Adrenal gland (tissue), 12 donors: Measurements from ENCODE around the gene HEATR5B. TPM values are rescaled to one million over a fixed set of nuclear protein-coding genes. Genes with fewer than 3 reads are reported as not detected.

Experiments used
- DNase-seq, 7 donors: peaks; one replicate each; pipeline ENCODE4 v3.0.0-alpha.2; 2019 to 2020
- H3K27ac ChIP-seq, 5 donors: fragments of 200-600 bp; sonication (generic) in 4 of 5; 1 replicate in 3 of 5; 2 replicates in 2 of 5; pipeline versions ENCODE4 v1.5.1 to v1.8.0; 2016 to 2020; ENCODE audit warnings: mild to moderate bottlenecking in 1 of 5
- H3K27me3 ChIP-seq: fragments of 200-600 bp; 2 replicates; pipeline ENCODE4 v1.8.0; 2021
- H3K36me3 ChIP-seq, 2 donors: fragments of 200-600 bp; replicated peaks in 1 of 2; 1 replicate in 1 of 2; 2 replicates in 1 of 2; pipeline versions ENCODE4 v1.5.1 to v1.8.0; 2018 to 2022
- H3K4me1 ChIP-seq, 2 donors: fragments of 200-600 bp; replicated peaks in 1 of 2; 1 replicate in 1 of 2; 2 replicates in 1 of 2; pipeline versions ENCODE4 v1.5.1 to v1.8.0; 2018 to 2021
- H3K4me3 ChIP-seq, 4 donors: fragments of 200-600 bp; sonication (generic) in 3 of 4; one replicate each; pipeline ENCODE4 v1.5.1; 2016 to 2018
- H3K9me3 ChIP-seq, 3 donors: fragments of 200-600 bp; sonication (generic) in 1 of 3; replicated peaks in 1 of 3; 1 replicate in 2 of 3; 2 replicates in 1 of 3; pipeline versions ENCODE4 v1.5.1 to v1.8.0; 2016 to 2021
- CTCF ChIP-seq, 6 experiments: fragments of 450-650 bp in 4 of 6; fragments of 200-600 bp in 2 of 6; sonication (generic) in 1 of 6; IDR thresholded peaks; 1 replicate in 5 of 6; 2 replicates in 1 of 6; pipeline versions ENCODE4 v1.5.1 to v1.8.0; 2016 to 2021; ENCODE audit warnings: antibody characterized with exemption in 6 of 6, mild to moderate bottlenecking in 2 of 6, moderate library complexity in 1 of 6
- POLR2A ChIP-seq, 2 donors: fragments of 450-650 bp; IDR thresholded peaks; one replicate each; pipeline ENCODE4 v1.6.1; 2017; ENCODE audit warnings: antibody characterized with exemption in 2 of 2, mild to moderate bottlenecking in 2 of 2, moderate library complexity in 1 of 2
- WGBS, 4 donors: extraction: QIAGEN DNeasy Blood & Tissue Kit in 2 of 4; methylation state at CpG; one replicate each; pipeline versions ENCODE4 v1.1.5 to v1.1.7; 2013 to 2017; 5-methylcytosine and 5-hydroxymethylcytosine counted together
- intact Hi-C, 2 donors: fragments of 100-400 bp; cut with DNase I; formaldehyde crosslinking; loops; one replicate each; pipeline versions ENCODE4 v1.14.1 to v1.15.0; 2022 to 2023
- polyA plus RNA-seq, 3 donors: library from polyadenylated mRNA; stranded (reverse); fragments of 200-250 nt in 2 of 3; fragments of 350-450 nt in 1 of 3; fragmentation: Illumina TruSeq in 1 of 3; extraction: RNeasy Lipid Tissue Mini Kit (QIAGEN cat#74804) in 1 of 3; gene quantifications; one replicate each; pipeline ENCODE4 v1.2.3, GENCODE V29; 2013 to 2014
- total RNA-seq, 9 donors: library from RNA; depleted of rRNA in 4 of 9; stranded (reverse); fragments of >200 nt in 4 of 9; fragments of 120-200 nt in 1 of 9; fragmentation: NEBNext Ultra II Directional in 1 of 9; extraction: Animal tissue kit (Norgen Biotek cat#: 25700) in 1 of 9; gene quantifications; one replicate each; pipeline versions ENCODE4 v1.1.0 to v1.2.4, GENCODE V29; 2013 to 2023
- donor health status: healthy with polysubstance abuse.
- donor health status: Bipolar disorder and iron deficiency.
- donor health status: DM: yes; HTN: yes; CAD: no.
- donor health status: DM: no; HTN: no; CAD: no.
- donor health status: DM: no; HTN: no; CAD: no.
- donor health status: DM: yes; HTN: yes; CAD: no.

The HEATR5B gene
- total and polyA plus RNA-seq, 12 donors = 7.4 to 34.3 (median 20.4) TPM

DNA sequence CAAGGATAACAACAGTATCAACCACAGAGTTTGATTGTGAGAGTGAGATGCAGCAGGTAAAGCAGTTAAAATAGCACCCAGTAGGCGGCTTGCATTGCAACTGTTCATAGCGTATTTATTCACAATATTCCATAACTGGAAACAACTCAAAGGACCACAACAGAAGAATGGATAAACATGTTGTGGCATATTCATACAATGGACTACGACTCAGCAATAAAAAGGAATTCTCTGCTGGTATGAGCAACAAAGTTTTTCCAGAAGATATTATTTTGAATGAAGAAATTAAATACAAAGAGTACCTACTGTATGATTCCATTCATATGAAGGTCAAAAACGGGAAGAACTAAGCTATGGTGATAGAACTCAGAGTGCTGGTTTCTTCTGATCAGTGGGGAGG is 25.4 kb upstream of the HEATR5B start:
- DNase-seq = no peak
- Histone ChIP-seq H3K4me1 (no peaks in the 10 kb centered on the region), H3K27me3 (no peaks in the 10 kb centered on the region), H3K36me3 (peaks cover 0 to 48% of the 10 kb centered on the region in 2 donors), H3K9me3 (no peaks in the 10 kb centered on the region), H3K4me3 (no peak overlapping the region), H3K27ac (no peak overlapping the region)
- 94 to 99% (median 96%) methylated on average over 4 of the region's 4 CpGs for WGBS, 4 donors
- TF ChIP-seq CTCF (IDR thresholded peaks at IDR 0.05) (no peak), POLR2A (IDR thresholded peaks at IDR 0.05) (no peak)
- intact Hi-C loops = no loop called here

- 84 to 88% (median 88%) methylated on average over 5 of the region's 5 CpGs for WGBS, 4 donors
- H3K27ac ChIP-seq = no peak overlapping the region
- H3K9me3 ChIP-seq = no peaks in the 10 kb centered on the region
- intact Hi-C loops = no loop called here
- no peak overlapping the region for H3K4me3 ChIP-seq
- H3K4me1 ChIP-seq = peaks cover 0 to 7% of the 10 kb centered on the region in 2 donors
- DNase-seq = no peak
- no peaks in the 10 kb centered on the region for H3K27me3 ChIP-seq
- peaks cover 0 to 46% of the 10 kb centered on the region in 2 donors for H3K36me3 ChIP-seq
- TF ChIP-seq POLR2A (IDR thresholded peaks at IDR 0.05) (no peak), CTCF (IDR thresholded peaks at IDR 0.05) (no peak)
Measured at GRCh38 chr2:37105150-37105549, 21.0 kb upstream of the HEATR5B start.

GRCh38 chr2:37104178-37104577 is 20.0 kb upstream of the HEATR5B start:
- Histone ChIP-seq H3K36me3 (peaks cover 0 to 45% of the 10 kb centered on the region in 2 donors), H3K27me3 (no peaks in the 10 kb centered on the region), H3K4me1 (peaks cover 0 to 7% of the 10 kb centered on the region in 2 donors), H3K9me3 (no peaks in the 10 kb centered on the region), H3K4me3 (no peak overlapping the region), H3K27ac (peak overlapping the region in 2 of 5 donors; percentile 26 to 61)
- DNase-seq = no peak
- intact Hi-C loops = no loop called here
- no peak for TF ChIP-seq POLR2A (IDR thresholded peaks at IDR 0.05)
- no peak for TF ChIP-seq CTCF (IDR thresholded peaks at IDR 0.05)
- 91 to 98% (median 96%) methylated on average over 2 of the region's 2 CpGs for WGBS, 4 donors

- TF ChIP-seq CTCF (IDR thresholded peaks at IDR 0.05) = no peak
- TF ChIP-seq POLR2A (IDR thresholded peaks at IDR 0.05) = no peak
- Histone ChIP-seq H3K9me3 (no peaks in the 10 kb centered on the region), H3K4me1 (peaks cover 0 to 7% of the 10 kb centered on the region in 2 donors), H3K36me3 (peaks cover 0 to 29% of the 10 kb centered on the region in 2 donors), H3K4me3 (no peak overlapping the region), H3K27ac (no peak overlapping the region), H3K27me3 (no peaks in the 10 kb centered on the region)
- 91 to 95% (median 93%) methylated on average over 3 of the region's 3 CpGs for WGBS, 4 donors
- intact Hi-C loops = no loop called here
- no peak for DNase-seq
Measured at GRCh38 chr2:37102588-37102987, 18.4 kb upstream of the HEATR5B start.
